ENCODE results near the gene PELI1.
A peak's percentile ranks its signal among the peaks of the same experiment; 100 is the strongest.

Gene PELI1

DNA sequence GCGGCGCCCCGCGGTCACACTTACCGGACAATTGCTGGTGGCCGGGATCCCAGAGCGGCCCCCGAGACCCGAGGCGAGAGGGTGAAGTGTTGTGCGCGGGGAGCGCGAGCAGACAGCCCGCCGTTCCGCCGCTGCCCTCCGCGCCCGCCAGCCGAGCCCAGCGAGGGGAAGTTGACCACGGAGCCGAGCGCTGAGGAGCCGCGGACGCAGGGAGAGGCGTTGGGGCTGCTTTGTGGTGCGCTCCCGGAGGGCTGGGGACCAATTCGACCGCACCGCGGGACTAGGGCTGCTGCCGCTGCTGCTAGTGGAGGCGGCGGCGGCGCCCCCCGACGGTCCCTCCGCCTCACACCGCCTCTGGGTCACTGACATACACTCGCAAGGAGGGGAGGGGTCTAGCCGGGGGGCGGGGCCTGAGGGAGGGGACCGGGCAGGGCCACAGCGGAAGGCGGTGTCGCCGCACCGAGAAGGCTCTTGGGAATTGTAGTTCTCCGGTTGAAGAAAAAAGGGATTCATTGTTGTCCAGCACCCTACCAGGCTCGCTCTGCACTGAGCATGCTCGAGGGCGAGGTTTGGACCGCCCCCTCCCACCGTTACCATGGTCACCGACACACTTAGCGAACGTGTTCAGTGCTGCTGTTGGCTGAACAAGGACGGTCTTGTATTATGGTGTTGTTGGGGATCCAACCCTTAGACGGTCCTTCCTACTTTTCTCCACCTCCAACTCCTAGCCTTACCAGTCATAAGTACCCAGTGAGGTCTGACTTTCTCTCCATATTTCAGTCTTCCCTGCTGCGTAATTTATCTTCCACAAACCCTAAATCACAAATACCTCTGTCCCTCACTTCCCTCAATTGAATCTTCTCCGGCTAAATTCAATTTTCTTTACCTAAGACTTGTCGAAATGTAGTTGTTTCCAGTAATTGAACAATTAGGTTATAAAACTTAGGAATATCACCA lies at the start of gene PELI1:
PELI1 (minus strand) TSS at position 364 of the 957 bp plus-strand sequence. CDS start 36,110 bp downstream, outside the sequence.
- DNase-seq, result peak; percentile 95

- no peak for DNase-seq
Measured at GRCh38 chr2:64193491-64193890, 49.3 kb upstream of the PELI1 start.

GRCh38 chr2:64192664-64193105 lies 48.5 kb upstream of the PELI1 start:
- no peak for DNase-seq

DNA sequence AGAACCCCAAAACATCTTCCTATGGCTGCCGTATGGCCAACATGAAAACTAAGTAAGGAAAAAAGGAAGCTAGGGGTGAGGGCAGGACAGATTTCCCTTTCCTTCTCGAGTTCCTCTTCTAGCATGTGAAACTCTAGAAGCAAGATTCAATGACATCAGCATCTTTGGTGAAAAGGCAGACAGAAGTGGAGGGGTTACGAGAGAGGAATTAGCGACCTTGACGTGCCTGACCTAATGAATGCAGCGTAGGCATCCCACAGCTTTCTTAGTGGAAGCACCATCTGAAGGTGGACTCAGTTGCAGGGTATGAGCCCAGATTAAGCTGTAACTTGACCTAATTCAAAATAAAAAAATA lies 47.9 kb upstream of the PELI1 start:
- no peak for DNase-seq

DNA sequence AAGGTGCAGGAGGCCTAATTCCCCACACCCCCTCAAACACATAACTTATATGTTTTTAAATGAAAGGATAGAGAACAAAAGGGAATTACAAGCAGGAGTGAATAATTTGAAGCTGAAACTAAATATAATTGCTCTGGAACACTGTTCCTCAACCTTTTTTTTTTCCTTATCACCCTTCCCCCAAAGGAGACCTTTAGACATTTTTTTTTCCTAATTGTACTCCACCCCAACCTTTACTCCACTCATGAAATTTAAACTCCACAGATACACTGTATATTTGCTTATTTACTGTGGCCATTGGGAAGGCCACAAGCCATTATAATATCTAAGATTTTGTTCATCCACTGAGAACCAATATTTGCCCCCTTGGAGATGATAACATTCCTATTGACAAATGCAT lies 45.4 kb upstream of the PELI1 start:
- DNase-seq, result no peak

DNA sequence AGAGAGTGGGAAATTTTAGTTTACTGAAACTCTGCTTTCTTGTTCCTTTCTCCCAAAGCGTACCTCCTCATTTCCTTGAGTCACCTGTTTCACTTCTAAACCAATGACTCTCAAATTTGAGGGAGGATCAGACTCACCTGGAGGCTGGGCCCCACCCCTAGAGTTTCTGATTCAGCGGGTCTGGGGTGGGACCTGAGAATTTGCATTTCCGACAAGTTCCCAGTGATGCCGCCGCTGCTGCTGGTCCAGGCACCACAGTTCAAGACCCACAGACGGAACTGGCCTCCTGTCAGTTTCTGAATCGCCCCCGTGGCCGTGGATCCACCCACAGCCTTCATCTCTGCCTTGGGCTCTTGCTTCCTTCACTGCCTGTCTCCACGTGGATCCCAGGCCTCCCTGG lies 44.9 kb upstream of the PELI1 start:
- no peak for DNase-seq

DNA sequence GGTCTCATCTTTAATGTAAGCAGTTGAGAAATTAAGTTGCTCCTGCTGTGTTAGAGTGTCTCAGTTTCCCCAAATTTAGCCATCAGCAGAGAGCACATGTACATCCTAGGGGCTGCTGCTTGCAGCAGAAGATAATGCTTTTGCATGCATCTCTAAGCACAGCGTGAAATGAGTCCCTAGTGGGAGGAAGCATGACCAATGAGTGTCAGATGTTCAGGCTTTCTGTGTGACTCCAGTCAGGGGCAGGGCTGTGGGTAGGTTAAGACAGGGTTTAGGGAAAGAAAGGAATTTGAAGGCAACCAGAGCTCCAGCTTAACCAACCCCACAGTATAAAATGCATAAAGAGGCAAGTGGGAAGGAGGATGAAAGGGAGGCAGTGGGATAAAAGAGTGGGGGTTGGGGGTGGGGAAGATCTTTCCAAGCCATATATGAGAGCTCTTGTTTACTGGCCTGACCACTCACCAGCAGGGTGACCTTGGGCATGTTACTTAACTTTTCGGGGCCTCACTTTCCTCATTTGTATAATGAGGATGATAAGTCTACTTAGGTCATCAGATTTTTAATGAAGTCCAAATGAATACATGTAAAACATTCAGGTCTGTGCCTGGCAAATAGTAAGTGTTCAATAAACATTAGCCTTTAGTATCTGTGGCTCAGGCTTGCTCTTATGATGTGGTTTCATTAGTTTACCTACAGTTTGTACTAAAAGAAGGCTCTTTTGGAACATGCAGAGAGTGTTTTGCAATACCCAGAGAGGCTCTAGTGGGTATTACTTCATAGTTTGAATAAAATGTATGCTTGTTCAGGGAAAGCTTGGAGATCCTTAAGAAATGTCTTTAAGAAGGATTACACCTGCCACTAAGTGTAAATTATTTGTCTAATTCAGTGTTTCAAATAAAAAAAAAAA lies 42.7 kb upstream of the PELI1 start:
- no peak for DNase-seq

DNA sequence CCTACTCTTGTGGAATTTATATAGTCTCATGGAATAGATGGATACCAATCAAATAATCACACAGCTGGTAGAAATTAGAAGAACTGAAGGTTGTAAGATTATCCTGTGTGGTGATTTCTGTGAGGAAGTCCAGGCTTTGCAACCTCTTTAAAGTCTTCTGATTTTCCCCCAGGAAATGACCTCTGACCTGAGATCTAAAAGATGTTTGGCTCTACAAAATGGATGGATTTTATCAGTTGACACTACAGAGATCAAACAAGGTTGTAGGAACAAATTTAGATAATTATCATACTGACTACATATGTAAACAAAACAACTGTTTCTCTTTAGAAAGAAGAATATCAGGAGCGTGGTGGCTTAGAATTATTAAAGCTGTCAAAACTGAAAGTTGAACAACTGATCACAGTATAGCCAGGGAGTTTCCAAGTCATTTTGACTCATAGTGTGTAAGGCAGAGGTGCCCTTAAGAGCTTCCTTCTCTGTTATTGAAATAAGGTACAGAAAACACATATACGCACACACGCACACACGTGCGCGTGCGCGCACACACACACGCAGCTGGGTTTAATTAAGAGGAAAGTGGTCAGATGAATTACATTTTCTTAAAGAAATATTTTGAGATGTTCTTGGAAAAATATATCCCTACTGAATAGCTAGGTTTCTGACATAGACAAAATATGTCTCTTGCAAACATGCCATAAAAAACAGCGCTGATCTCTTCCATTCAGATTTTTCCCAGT lies 35.5 kb upstream of the PELI1 start:
- peak; percentile 13 for DNase-seq

DNA sequence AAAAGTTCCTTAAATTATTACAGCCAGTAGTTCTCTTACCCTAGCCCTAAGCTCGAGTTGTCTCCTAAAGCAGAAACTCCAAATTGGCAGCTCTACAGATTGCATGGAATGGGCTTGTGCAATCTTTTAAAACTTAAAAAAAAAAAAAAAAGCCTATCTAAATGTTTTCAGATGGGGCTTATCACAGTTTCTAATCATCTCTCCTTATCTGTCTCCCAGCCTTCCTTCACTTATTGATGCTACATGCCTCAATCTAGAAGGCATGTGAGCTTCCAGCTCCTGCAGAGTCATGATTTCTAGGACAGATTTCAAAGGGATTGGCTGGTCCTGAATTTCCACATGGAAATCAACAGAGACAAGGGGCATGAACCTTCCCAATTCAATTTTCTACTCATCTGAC lies 33.1 kb upstream of the PELI1 start:
- DNase-seq, result no peak

GRCh38 chr2:64175419-64176197 lies 31.4 kb upstream of the PELI1 start:
- no peak for DNase-seq

DNA sequence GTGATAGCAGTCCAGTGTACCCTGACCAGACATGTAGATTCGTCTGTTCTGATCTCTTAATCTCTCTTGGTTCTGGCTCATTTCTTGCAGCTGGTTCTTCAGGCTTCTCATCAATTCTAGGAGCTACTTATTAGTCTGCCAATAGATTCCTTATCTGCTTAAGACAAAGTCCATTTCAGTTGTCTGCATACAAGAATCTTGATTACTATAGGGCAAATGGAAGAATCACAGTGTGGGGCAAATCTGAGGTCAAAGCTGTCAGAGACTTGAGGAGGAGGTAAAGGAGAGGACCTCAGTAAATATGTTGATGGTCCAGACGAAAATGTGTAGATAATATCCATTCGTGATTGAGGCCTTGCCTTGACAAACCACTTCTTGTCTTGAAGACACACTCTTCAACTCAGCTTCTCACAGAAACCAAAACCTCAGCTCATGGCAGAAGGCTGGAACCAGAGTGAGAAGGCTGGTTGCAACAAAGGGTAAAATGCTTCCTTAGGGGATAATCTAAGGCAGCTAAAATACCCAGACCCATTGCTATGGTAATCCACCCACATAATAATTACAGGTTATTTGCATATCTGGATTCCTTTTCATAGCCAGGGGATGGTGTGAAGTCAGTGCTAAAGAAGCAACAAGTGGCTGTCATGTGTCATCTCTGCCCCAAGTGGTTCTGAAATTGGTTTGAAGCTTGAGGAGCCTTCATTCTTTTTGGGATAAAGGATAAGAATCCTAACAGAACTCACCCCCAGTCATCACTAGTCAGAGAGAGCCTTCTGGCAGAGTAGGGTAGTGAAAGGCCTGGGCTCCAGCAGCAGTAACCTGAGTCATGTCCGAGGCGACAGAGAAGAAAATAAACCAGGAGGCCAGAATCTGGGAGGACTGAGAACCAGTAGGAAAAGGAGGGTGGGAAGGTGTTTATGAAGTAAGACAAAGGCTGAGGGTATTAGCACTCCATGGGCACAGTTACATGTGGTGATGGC lies 29.2 kb upstream of the PELI1 start:
- no peak for DNase-seq

DNA sequence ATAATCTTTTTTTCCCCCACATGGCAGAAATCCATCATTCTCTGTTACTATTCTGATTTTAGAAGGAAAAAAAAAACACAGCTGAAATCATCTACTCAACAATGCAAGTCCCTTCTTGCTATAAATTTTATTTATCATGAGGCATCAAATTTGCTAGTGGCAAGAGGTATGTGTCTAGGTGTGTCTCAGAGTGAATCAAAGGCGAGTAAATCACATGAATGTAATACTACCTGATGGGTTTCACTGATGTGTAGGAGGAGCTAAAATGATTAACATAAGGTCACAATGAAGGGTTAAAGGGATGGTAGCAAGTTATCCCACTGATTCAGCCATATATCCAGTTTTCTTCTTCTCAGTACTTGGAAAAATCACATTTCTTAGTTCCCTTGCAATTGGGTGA lies 24.5 kb upstream of the PELI1 start:
- DNase-seq, result no peak

- no peak for DNase-seq
Measured at GRCh38 chr2:64168201-64168600, 24.0 kb upstream of the PELI1 start.

GRCh38 chr2:64166637-64167420 lies 22.6 kb upstream of the PELI1 start:
- no peak for DNase-seq

- DNase-seq, result no peak
Measured at GRCh38 chr2:64166212-64166611, 22.0 kb upstream of the PELI1 start.

DNA sequence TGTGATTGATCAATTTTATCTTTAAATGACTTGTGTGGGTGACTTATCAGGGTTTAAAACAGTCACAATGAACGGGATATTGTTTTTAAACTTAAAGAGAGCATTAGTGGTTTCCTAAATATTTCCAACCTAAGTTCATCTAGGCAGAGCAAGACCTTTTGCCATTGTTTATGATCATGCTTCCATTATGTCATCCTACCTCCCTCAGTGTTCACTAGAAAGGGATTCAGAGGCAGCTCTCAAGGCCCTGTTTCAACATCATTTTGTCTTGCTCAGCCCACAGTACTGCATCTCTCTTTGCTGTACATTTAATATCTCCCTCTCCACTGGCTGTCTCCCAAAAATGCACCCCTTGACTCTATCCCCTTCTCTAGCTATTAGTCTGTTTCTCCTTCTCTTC lies 21.5 kb upstream of the PELI1 start:
- no peak for DNase-seq

- no peak for DNase-seq
Measured at GRCh38 chr2:64164629-64165028, 20.4 kb upstream of the PELI1 start.

- no peak for DNase-seq
Measured at GRCh38 chr2:64162516-64162915, 18.3 kb upstream of the PELI1 start.

DNA sequence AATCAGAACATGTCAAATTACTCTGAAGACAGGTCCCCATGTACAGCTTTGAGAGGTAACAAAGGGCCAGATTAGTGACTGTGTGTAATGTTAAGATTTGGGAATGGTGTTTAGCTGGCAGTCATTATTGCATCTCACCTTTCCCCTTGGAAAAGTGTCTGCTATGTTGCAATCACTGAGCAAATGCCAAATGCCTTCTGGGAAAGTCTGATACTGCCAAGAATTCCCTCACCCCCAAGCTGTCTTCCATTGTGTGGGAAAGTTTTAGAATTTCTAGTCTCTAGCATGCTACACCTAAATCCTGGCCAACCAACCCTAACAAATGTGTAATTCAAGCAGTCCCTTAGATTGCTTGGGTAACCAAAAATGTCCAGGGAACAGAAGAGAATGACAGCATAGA lies 13.6 kb upstream of the PELI1 start:
- no peak for DNase-seq

GRCh38 chr2:64153811-64154210 lies 9.6 kb upstream of the PELI1 start:
- DNase-seq, result no peak
